ENCODE measurements around the gene SLC16A9.
"Not testable (repeated sequence)": the region's sequence is repeated elsewhere in the genome, so short reads cannot be mapped to it uniquely, and the experiment has no call there.

The SLC16A9 gene

DNA sequence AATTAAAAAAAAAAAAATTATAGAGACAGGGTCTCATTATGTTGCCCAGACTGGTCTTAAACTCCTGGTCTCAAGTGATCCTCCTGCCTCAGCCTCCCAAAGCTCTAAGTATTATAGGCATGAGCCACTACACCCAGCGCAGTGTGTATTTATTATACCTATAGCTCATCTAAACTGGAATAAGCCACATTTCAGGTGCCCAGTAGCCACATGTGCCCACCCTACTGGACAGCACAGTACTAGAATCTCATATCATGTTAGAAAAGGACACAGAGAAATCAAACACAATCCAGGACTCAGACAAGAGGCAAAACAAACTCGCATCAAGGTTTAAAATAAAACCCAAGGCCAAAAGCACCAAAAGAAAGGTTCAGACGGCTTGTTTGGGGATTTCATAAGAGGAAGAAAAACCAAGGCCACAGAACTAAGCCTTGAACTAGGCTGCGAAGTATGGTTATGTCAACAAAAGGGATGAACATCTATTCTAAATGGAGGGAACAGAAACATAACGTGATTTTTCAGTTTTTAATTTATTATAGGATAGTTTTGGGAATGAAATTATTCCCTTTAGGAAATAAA lies 32.3 kb downstream of the SLC16A9 start:
- no peak for DNase-seq (ENCODE audit: low read depth in 2 of 2)

DNA sequence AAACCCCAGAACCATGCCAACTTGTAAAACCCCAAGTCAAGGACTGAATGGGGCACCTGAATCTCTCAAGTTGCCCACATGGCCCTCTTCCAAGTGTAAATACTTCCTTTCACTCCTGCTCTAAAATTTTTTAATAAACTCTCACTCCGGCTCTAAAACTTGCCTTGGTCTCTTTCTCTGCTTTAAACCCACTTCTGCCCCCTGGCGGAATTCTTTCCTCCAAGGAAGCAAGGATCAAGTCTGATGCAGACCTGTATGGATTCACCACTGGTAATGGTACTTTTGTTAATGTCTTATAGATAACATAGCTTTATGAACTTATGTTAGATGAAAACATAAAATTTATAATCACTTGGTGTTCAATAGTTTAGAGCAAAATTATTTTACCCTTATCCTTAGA lies 33.8 kb downstream of the SLC16A9 start:
- no peak for DNase-seq (ENCODE audit: low read depth in 2 of 2)

DNA sequence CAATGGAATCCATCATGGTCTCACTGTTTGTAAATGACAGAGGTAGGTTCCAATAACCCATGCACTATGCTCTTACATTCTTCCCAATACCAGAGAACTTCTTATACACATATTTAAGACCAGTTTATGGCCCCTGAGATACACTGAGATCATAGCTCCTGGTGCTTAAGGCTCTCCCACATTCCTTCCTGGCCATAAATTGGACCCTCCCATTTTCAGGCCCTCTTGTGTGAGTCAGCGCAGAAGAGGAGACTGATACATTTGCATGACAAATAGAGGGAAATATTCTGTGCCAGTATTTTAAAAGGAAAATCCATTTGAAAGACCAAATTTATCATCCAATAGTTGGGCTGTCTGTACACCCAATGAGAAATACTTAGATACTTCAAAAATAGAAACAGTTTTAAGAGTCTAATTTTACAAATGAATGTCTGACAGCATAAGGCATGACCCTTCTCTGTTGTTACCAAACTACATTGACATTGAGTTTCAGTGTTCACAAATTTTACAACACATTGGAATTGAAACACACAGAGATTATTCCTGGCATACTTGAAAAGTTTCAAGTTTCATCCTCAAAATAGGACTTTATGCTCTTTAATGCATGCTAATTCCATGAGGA lies 35.3 kb downstream of the SLC16A9 start:
- DNase-seq (ENCODE audit: low read depth in 2 of 2) = no peak

GRCh38 chr10:59672150-59672875 lies 37.3 kb downstream of the SLC16A9 start:
- no peak for DNase-seq (ENCODE audit: low read depth in 2 of 2)

DNA sequence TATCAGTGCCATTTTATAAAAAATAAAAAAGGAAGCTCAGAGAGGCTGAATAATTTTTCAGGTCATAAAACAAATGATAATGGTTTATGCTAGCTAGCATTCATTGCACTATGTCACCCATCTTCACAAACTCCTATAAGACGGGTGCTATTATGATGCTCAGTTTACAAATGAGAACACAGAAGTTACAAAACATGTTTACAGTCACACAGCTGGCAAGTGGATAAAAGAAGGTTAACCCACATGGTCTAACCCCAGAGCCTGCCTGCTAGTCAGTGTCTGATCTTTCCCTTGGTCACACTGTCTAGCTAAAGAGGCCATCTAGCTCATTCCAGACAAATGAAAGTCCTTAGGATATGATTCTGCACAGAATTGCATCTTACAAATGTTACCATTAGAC lies 39.4 kb downstream of the SLC16A9 start:
- DNase-seq (ENCODE audit: low read depth in 2 of 2) = no peak

DNA sequence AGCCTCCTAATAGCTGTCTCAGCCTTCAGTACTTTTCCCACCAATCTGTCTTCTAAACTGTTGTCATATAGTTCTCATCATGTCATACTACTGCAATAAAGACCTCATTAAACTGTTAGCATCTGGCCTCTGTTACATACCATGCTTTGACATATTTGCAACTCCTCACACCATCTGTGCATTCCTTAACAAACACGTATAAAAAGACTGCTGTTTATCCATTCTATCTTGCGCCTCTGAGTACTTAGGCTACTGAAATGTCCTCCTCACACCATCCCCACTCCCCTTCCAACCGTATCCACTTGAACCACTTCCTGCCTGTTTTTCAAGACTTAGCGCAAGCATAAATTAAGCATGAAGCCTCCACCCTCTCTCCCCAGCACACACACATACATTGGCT lies 41.6 kb downstream of the SLC16A9 start:
- DNase-seq (ENCODE audit: low read depth in 2 of 2) = no peak

GRCh38 chr10:59666310-59666709 lies 43.3 kb downstream of the SLC16A9 start:
- DNase-seq (ENCODE audit: low read depth in 2 of 2) = no peak

GRCh38 chr10:59663213-59663612 lies 46.4 kb downstream of the SLC16A9 start:
- DNase-seq (ENCODE audit: low read depth in 2 of 2) = not testable (repeated sequence)

- no peak for DNase-seq (ENCODE audit: low read depth in 2 of 2)
Observed at GRCh38 chr10:59657724-59658123, 51.9 kb downstream of the SLC16A9 start.

- DNase-seq (ENCODE audit: low read depth in 2 of 2) = no peak
Observed at GRCh38 chr10:59655309-59655708, 54.3 kb downstream of the SLC16A9 start.

DNA sequence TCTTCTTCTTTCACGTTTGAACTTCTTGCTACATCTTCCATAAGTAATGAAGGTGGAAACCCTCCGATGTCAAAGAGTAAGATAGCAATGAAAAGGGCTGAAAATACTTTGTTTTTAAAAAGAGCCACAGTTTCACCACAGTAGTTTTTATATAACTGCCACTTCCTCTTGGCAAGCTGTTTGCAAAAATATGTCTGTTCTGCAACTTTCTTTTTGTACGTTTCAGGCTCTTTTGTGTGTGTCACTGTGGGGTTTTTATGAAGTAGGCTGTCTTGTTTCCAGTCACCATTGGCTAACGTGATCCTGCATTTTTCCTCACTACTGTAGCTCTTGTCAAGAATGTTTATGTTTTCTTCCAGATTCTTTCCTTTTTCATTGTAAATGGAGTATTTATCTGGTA lies 55.6 kb downstream of the SLC16A9 start:
- DNase-seq (ENCODE audit: low read depth in 2 of 2) = no peak

DNA sequence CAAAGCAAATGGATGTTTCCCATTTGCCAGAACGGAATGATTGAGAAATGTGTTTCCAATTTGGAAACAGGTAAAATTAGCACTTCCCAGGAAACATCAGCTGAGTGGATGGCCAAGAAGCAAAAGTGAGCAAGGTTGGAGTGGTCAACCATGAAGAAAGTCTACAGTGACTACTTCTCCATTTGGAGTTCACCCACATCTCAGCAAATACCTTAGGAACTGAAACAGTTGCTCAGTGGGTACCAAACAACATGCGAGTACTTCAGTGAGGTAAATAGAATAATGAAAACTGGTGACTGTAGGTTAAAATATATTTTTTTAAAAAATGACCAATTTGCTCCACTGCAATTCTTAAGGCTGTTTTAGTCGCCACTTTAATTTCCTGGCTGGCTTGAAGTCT lies 57.7 kb downstream of the SLC16A9 start:
- DNase-seq (ENCODE audit: low read depth in 2 of 2) = no peak

GRCh38 chr10:59649606-59650346 lies 59.9 kb downstream of the SLC16A9 start:
- DNase-seq (ENCODE audit: low read depth in 2 of 2) = no peak

- no peak for DNase-seq (ENCODE audit: low read depth in 2 of 2)
Observed at GRCh38 chr10:59648711-59649201, 60.9 kb downstream of the SLC16A9 start.

- DNase-seq (ENCODE audit: low read depth in 2 of 2) = no peak
Observed at GRCh38 chr10:59644841-59645240, 64.8 kb downstream of the SLC16A9 start.

GRCh38 chr10:59641688-59642087 lies 68.0 kb downstream of the SLC16A9 start:
- DNase-seq (ENCODE audit: low read depth in 2 of 2) = not testable (repeated sequence)

- DNase-seq (ENCODE audit: low read depth in 2 of 2) = no peak
Observed at GRCh38 chr10:59635502-59636290, 74.0 kb downstream of the SLC16A9 start.

- no peak for DNase-seq (ENCODE audit: low read depth in 2 of 2)
Observed at GRCh38 chr10:59634102-59634501, 75.5 kb downstream of the SLC16A9 start.

GRCh38 chr10:59633063-59633462 lies 76.6 kb downstream of the SLC16A9 start:
- DNase-seq (ENCODE audit: low read depth in 2 of 2) = no peak

- no peak for DNase-seq (ENCODE audit: low read depth in 2 of 2)
Observed at GRCh38 chr10:59631882-59632807, 77.5 kb downstream of the SLC16A9 start.
